ENCODE measurements around the gene SPATC1L.
A peak's percentile ranks its signal among the peaks of the same experiment; 100 is the strongest.
"Not testable (repeated sequence)": the region's sequence is repeated elsewhere in the genome, so short reads cannot be mapped to it uniquely, and the experiment has no call there.

Gene SPATC1L

DNA sequence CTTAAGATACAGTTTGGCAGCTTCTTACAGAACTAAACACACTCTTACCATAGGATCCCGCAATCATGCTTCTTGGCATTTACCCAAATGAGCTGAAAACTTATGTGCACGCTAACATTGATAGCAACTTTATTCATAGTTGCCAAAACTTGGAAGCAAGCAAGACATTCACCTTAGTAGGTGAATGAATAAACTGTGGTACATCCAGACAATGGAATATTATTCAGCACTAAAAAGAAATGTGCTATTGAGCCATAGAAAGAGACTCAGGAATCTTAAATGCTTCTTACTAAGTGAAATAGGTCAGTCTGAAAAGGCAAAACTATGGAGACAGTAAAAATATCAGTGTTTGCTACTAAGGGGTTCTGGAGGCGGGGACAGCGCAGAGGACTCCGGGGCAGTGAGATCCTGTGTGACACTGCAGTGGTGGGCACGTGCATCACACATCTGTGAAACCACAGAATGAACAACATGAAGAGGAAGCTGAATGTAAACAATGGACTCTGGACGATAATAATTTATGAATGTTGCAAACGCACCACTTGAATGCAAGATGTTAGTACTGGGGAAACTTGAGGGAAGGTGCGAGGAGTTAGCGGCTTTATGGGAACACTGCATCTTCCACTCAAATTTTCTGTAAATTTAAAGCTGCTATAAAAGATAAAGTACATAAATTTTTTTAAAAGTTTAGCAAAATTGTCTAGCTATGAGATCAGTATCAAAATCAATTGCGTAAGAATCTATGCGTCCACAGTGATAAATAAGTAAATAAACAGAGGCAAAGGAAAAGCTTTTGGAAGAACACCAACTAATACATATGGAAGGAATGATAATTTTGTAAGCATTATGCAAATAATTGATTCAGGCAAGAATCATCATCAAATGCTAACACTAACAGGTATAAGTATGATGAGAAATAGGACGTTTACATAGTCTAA, 15.4 kb upstream of the SPATC1L start:
- DNase-seq = no peak

GRCh38 chr21:46196733-46197132, 12.5 kb upstream of the SPATC1L start:
- no peak for DNase-seq

DNA sequence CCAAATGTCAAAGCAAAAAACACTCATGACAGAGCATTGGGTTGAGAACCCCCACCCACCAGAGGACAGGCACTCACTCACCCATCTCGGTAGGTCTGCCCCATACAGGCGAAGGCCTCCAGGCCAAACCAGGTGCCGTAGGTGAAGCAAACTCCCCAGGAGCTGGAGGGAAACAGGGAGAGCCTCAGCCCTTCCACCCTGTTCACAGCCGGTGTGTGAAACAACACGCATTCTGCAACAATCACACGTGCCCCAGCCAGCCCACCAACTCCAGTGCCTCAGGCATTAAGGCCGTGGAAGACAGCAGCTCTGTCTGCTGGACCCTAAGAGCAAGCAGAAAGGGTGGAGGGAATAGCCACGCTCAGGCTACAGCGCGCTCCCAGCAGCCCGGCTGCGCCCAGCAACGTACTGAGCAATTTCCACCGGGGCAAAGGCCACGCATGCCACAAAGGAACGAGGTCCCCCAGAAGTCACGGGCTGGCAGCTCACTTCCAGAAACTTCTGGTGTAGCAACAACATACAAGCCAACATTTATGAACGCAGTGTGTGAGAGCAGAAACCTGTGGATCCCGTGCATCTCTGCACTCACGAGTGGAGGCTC, 11.4 kb upstream of the SPATC1L start:
- DNase-seq = no peak

- no peak for DNase-seq
These were observed 10.4 kb upstream of the SPATC1L start for GRCh38 chr21:46194374-46195334.

GRCh38 chr21:46193829-46194373, 9.6 kb upstream of the SPATC1L start:
- no peak for DNase-seq

DNA sequence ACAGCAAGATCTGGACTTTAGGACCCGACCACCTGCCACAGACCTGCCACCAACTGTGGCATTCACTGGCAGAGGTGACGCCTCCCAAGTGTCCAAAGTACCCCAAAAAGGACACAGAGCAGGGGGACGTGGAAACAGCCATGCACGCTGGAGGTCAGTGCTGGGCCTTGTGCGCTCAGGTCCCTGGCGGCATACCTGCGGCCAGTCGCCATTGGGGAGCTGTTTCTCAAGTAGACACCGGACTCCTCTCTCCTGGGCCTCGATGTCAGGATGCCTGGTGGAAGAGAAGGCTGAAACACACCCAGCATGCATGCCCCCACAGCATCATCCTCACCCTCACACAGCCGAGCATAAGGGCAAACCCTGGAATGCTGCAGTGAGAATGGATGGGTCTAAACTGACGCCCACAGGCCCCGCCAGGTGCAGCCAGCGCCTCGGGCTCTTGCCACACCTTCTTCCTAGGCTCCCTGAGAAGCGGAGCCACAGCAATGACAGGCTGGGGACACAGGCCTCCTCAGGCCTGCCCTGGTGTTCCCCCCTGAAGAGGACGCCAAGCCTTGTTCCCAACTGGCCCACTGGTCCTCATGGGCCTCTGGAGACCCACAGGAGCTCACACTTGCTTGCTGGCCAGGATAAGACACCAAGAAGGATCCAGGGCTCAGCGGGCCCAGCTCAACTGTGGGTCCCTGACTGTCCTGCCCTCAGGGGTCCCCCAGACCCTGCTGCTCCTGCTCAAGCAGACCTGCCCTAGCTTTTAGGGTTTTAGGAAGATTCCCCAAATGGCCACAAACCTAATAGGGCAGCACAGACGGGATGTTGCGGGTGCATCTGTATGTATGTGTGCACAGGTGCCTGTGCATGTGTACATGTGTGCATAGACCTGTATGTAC, 7.7 kb upstream of the SPATC1L start:
- no peak for DNase-seq

DNA sequence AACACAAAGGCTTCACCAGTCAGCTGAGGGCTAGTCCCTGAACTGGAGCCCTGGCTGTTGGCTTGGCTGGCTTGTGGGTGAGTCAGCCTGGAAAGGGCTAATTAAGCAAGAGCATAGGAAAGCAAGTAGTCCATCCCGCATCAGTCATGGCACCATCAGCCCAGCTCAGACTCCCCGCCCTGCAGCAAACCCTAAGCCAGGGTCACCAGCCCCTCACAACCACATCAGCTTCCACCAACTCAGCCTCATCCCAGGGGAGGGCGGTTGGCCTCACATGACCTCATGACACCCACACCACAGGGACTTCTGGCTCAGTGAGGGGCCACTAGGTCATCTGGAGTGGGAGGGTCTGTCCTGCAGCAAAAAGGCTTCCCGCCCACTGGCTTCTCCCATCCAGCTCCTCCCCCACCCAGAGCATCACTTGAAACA, 7.0 kb upstream of the SPATC1L start:
- DNase-seq = no peak

DNA sequence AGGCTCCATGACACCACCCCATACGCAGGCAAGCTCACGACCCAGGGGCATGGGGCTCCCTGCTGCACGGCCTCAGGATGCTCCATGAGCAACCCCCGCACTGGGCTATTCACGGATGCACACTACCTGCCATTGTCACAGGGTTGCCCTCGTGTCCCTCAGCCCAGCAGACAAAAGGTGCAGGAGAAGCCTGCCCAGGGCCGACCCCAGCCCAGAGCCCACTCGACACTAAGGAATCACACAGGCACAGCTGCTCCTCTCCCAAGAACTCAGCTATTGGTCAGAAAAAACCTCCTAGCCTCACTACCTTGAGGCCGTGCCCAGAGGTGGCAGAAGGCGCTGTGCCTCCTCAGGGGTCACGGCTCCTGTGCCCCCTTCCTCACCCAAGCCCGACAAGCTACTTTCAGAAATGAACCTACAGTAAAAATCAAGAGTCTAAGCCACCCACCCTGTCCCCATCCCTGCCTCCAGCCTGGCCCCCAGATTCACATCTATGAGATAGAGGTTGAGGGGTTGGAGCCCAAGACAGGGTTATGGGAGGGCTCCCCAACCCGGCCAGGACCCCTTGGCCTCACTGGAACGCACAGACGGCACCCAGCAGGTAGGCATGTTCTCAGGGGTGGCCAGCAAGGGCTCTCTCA, 6.4 kb upstream of the SPATC1L start:
- DNase-seq = no peak

DNA sequence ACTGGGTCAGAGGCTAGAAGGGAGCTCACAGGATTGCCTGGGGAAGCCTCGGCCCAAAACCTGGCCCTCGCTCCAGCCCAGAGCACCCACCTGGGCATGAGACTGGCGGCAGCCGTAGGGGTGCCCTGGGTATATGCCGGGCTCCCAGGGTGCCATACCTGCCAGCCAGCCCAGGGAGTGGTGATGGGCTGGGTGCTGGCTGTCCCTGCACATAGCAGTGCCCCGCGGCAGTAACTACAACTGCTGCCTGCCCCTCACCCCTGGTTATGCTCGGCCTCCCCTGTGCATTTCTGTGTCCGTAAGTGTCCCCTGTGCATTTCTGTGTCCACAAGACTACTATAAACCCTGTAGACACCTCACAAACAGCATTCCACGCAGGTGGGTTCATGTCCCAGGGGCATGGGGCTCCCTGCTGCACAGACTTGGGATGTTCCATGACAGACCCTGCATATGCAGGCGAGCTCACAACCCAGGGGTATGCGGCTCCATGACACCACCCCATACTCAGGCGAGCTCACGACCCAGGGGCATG, 5.8 kb upstream of the SPATC1L start:
- no peak for DNase-seq

DNA sequence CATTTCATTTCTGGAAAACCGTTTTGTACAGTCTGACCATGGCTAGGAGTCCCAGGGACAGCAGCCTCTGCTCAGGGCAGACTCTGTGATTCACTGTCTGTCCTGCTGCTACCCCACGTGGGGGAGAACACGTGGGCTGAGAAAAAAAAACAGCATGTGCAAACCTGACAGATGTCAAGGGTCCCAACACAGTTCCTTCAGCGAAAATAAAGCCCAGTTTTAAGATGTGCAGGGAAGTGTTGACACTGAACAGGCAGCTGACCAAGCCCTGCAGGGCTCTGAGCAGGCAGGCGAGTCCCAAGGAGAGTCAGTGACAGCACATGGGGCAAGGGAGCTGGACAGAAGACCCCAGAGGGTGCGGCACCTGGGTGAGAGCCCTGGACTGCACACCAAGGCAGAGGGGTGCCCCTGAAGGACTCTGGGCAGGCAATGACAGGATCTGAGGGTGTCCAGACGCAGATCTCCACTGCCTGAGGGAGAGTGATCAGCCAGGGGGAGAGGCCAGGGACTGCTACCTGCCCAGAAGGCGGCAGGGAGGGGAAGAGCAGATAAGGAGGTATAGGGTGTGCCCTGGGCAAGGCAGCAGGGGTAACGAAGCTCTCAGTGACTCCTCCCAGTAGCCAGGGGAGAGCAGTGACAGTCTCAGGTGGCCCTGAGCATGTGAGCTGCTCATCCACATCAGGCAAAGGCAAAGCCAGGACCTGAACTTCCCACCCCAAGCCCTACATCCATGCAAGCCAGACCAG, 5.1 kb upstream of the SPATC1L start:
- DNase-seq = no peak

DNA sequence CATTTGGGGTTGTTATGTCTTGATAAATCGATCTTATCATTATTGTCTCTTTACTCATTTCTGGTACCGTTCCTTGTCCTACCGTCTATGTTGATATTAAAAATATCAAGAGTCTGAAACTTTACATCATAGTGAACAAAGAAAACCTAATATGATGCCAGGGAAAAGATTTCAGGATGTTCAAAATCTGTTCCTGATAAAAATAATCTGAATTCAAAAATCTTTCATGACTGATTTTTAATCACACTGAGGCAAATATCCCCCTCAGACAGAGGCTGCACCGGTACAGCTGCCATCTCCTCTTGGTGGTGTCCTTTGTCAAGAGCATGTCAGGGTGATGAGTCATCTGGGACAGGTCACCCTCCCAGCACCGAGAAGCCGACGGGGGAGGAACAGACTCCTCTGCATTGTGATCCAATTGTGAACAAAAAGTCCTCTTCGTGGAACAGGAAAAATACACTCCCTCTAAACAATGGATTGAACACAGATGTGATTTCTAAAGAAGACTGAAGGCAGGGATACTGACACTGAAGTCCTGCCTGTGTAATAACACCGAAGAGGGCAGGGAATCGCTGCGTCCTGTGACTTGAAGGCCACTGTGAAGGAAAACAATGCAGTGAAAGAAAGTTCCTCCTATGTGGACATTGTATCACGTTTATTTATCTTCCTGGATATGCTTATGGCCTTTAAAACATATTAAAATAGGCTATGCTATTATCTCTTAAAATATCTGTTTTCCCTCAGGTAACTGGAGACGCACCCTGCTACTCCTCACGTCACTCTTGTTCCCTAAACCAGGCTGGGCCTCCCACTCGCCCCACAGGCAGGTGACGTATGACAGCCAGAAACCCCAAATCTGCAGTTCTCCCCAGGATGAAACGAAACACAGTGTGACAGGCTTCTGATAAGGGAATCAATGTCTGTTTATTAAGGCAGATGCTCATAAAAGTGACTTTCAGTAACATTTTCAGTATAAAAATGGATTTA, 4.3 kb upstream of the SPATC1L start:
- DNase-seq = peak; percentile 57

GRCh38 chr21:46187814-46188213, 3.6 kb upstream of the SPATC1L start:
- no peak for DNase-seq

- DNase-seq = no peak
These were observed 3.0 kb upstream of the SPATC1L start for GRCh38 chr21:46187261-46187660.

- DNase-seq = no peak
These were observed 1.5 kb upstream of the SPATC1L start for GRCh38 chr21:46185716-46186115.

GRCh38 chr21:46184625-46185555, 631 bp upstream of the SPATC1L start:
- DNase-seq = peak; percentile 66

DNA sequence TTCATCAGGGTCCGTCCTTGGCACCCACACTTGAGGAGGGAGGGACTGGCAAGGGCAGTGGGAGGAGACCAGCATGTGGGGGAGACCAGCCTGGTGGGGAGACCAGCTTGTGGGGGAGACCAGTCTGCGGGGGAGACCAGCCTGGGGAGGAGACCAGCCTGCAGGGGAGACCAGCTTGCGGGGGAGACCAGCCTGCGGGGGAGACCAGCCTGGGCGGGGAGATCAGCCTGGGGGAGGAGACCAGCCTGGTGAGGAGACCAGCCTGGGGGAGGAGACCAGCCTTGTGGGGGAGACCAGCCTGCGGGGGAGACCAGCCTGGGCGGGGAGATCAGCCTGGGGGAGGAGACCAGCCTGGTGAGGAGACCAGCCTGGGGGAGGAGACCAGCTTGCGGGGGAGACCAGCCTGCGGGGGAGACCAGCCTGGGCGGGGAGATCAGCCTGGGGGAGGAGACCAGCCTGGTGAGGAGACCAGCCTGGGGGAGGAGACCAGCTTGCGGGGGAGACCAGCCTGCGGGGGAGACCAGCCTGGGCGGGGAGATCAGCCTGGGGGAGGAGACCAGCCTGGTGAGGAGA, 836 bp downstream of the SPATC1L start:
- not testable (repeated sequence) for DNase-seq
